NOMO-1 (cell line): ENCODE measurements around the gene C17orf113.
"Not testable (repeated sequence)": the region's sequence is repeated elsewhere in the genome, so short reads cannot be mapped to it uniquely, and the experiment has no call there.

Experiments used
- DNase-seq, 2 experiments: peaks; one replicate each; lab custom pipeline; 2025; ENCODE audit not compliant: unreplicated experiment in 2 of 2; lab: John Stamatoyannopoulos, UW

The C17orf113 gene

DNA sequence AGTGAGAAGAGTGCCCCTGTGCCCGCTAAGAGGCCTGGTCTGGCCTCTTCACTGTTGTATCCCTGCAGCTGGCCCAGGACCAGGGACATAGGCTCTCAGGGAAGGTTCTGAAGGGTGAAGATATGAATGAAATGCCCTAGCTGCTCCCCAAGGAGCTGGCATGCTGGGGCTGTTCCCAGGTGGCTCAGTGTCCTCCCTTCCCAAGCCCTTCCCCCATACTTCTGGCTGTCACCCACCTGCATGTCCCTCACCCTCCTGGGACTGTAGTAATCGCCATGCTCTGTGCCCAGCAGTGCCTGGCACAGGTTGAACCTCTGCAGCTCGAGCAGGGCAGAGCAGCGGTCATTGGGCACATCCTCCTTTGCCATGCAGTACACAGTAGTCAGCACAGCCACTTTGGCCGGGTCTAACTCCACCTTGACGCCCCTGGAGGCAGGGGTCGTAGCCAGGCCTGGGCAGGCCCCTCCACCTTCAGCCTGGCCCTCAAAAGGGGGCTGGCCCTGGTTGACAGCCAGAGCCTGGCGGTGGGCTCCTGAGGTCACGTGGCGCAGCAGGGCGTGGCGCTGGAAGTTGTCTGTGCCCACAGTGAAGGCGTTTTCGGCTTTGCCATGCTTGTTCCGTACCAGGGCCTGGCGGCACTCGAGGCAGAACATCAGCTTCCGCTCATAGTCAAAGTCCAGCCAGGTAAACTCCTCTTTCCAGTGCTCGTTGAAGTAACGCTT, 7.6 kb downstream of the C17orf113 start:
- no peak for DNase-seq

DNA sequence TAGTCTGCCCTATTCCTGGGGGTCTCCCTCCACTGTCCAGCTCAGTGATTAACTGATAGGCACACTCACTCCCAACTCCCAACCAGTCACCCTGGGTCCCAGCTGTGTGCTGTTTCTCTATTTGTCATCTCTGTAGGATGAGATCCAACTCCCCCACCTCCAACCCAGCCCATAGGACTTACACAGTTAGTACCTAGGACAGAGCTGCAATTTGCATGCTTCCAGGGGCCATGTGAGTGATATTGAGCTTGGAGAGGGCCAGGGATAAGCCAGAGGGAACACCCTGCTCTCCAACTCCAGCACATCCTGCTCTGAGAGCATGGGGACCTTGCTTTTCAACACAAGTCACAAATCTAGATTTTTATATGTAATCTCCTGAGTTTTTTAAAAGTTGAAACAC, 8.8 kb downstream of the C17orf113 start:
- no peak for DNase-seq

DNA sequence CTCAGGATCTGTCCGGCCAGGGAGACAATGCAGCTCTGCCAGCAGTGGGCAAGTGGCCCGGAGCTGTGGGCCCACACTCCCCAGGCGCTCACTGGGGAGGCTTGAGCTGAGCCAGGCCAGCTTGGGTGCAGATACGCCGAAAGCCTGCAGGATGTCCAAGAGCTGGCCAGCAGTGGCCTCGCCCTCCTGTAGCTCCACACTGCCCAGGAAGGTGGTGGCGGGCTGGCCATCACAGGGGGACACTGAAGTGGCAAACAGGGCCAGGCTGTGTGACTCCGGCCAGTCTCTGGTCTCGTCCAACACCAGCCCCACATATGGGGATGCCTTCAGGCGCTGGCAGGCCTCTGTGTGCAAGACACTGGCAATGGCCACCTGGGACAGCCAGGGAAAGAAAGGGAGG, 9.6 kb downstream of the C17orf113 start:
- DNase-seq, result no peak

DNA sequence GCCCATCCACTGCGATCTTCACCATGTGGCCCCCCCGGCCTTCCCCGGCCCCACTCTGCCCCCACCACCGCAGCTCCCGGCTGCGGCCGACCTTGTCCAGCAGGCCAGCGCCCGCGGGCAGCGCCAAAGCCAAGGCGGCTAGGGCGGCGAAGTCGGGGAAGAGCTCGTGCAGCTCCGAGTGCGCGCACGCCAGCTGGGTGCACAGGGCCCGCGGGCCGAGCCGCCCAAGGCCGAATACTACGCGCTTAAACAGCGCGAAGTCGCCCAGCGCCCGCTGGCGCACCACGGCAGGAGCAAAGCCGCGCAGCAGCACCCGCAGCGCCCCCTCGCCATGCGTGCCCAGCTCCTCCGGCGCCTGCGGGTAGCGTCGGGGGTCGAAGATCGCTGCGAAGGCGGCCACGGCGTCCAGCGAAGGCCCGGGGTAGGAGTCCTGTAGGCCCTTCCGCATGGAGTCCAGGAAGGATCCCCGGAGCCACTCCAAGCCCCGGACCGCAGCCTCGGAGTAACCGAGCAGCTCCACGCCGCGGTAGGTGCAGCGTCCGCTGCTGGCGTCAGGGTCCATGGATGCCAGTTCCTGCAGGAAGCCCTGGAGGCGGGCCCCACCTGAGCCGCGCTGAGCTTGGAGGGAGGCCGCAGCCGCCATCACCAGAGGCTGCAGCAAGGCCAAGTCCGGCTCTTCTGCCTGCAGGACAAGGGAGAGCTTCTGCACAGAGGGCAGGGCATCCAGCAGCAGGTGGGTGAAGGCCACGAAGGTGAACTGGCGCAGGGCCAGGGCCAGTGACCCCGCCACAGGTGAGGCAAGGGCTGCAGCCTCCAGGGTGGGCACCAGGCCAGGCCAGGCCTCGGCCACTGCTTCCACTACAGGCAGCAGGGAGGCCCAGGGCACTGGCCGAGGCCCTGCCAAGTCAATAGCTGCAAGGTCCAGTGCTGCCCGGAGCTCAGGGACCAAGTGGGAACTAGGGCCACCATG, 10.3 kb downstream of the C17orf113 start:
- no peak for DNase-seq

DNA sequence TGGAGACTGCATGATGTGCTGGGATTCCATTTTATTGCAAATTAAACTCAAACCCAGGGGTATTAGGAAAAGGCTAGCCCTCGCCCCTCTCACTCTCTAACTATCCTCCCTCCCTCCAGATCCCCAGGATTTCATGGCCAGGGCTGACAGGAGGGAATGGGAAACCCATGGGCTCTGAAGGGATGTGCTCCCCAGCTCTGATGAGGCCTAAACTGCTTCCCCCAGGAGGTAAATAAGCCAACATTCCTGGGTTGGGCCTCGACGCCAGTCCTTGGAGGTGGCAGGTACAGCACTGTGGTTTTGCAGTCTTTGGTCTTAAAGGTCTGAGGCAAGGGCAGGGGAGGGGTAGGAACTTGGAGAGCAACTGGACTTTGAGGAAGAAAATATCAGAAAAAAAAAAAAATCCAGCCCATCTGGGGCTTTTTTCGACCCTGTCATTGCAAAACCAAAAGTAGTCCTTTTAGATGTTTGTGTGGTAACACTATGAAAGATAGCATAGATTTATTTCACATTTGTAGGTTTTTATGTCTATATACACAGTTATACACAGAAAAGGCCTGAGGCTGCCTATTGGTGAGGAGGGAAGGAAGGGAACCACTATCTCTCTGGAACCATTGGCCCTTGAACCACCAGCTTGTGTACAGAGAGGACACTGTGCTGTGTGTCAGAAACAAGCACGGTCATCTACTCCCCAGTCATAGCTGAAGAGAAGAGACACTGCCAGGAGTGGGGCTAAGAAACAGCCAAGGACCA, 12.0 kb downstream of the C17orf113 start:
- no peak for DNase-seq

DNA sequence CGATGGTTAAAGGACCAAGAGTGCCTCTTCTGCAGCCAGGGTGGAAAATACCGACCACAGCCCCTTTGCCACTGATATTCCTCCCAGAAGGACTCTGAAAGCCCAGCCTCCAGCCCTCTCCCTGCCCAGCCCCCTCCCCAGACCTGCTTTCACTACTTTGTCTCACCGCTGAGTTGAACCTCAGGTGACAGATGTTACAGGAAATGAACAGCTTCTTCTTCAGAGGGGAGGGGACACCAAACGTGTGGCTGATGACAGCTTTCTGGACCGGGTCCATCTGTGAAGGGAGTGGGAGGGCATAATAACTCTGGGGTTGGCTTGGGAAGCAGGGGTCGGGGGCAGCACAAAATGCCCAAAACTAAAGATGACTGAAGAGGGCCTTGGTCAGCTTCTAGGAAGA, 16.3 kb downstream of the C17orf113 start:
- no peak for DNase-seq

DNA sequence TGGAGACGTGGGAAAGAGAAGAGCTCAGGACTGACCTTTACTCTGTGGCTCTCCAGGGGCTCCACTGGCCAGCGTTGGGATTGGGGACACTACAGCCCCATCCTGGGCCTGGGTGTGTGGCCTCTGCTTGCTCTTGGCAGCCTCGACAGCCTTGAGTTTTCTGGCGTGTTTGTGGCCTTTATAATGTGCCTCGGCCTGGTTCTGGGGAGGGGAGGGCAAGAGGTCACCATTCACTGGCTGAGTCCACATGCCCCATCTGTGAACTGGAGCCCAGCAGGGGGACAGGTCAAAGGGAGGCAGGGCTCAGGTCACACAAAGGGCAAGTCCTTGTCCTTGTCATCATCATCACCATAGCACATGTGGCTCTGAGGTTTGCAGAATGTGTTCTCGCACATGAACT, 18.8 kb downstream of the C17orf113 start:
- no peak for DNase-seq

DNA sequence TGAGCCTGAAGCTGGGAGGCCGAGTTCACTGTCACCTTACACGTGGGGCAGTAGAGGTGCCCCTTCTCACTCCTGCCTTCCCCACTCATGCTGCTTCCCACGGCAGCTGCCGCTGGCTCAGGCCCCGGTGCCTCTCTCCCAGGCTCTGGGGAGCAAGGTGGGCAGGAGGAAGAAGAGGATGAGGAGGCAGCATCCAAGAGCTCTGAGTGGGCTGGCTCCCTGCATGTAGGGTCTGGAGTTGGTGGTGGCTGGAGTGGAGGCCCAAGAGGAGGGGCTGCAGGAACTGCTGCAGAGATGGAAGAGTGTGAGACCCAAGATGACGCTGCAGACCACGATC, 21.6 kb downstream of the C17orf113 start:
- no peak for DNase-seq

DNA sequence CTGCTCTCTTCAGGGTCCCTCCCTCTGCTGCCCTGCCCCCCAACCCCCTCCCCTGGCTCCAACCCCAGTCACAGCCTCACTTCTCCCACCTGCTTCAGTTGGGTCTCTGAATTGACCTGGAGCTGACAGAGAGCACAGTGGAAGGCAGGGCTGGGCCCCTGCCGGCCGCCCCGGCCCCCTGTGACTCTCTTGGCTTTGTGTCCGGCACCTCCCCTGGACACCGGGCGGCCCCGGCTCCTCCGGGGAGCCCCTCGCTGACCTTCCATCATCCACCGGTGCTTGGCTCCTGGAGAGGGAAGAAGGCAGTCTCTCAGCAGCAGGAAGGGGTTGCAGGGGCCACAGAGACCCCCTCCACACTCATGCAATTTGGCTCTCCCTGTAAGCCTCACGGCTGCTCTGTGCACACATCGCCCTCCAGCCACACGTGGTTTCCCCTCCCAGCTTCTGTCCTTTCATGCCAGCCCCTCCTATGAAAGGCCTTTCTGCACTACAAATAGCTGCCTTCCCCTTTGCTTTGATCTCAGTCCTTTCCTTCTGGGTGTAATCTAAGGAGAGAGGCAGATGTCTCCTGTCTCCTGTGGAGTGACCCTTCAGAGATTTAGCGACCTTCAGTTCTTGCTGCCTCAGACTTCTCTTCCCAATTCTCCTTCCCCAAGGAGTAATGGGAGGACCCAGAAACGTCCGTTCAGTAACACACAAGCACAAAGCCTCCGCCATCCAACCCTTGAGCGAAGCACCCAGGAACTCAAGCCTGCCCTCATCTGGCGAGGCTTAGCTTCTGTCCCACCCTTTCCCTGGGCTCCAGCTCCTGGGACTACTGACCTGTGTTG, 22.2 kb downstream of the C17orf113 start:
- no peak for DNase-seq

DNA sequence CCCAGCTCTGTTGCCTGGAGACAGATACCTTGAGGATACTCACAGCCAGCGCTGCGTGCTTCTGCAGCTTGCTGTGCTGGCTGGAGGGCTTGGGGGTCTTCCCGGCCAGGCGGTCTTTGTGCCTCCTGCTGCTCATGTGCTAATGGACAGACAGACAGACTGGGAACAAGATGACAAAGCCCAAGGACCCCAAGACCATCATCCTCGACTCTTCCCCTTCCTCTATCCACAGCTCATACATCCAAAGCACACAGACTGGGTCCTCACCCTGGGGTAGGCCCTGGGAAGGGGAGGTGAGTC, 22.9 kb downstream of the C17orf113 start:
- DNase-seq, result no peak

DNA sequence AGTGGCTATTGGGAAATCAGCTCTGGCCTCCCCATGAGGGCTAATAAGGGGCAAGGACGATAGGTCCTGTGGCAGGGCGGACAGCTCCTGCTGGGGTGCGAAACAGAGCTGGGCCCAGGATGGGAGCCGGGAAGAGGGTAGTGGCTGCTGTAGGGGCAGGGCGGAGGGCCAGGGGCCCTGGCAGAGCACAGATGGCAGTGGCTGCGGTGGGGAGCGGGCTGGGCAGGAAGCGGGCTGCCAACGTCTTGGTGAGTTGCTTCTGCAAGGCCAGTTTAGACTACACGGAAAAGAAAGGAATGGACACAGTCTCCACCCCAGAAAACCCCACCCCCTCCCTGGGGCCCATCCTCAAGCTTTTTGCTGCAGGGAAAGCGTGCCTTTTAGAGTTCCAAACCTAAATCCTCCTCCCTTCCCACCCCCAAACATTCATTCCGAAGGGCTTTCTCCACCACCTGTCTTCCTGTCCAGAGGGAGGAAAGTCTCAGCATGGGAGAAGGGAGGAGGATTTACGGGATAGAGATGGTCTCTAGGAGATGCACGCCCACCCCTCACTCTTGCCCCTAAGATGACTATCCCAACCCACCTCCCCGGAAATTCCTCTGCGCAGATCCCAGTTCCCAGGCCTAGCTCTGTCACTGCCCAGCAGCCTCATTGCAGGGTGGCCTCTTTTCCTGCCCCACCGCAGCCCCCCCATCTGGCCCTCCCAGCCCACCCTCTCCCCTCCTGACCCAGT, 23.4 kb downstream of the C17orf113 start:
- no peak for DNase-seq

DNA sequence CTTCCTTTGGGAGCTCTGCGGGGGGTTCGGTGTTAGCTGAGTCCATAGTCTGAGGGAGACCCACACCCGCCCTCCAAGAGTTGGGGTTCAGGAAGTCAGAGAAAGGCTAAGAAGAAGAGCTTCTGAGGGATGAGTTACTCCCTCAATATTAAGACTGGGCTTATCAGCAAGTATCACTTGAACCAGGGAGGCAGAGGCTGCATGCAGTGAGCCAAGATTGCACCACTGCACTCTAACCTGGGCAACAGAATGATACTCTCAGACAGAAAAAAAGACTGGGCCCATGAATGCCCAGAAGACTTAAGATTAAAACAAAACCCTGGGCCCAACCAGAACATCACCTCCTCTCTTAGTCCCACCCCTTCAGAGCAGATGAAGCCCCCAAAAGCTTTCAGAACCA, 24.5 kb downstream of the C17orf113 start:
- no peak for DNase-seq

DNA sequence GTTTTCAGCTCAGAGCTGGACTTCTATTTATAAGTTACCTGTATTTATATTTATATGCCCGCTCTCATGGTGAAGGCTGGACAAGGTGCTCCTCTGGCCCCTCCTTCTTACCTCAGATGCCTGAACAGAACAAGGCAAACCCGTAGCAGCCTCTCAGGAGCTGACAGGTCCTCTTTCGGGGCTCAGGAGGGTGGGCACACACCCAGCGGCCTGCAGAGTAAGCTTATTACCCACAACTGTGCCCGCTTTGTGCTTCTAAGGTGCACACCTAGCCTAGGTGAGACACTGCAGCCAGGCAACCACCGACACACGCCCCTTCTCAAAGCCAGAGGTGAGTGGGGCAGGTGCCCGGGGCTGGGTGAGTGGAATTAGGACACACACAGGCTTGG, 25.2 kb downstream of the C17orf113 start:
- DNase-seq, result no peak

DNA sequence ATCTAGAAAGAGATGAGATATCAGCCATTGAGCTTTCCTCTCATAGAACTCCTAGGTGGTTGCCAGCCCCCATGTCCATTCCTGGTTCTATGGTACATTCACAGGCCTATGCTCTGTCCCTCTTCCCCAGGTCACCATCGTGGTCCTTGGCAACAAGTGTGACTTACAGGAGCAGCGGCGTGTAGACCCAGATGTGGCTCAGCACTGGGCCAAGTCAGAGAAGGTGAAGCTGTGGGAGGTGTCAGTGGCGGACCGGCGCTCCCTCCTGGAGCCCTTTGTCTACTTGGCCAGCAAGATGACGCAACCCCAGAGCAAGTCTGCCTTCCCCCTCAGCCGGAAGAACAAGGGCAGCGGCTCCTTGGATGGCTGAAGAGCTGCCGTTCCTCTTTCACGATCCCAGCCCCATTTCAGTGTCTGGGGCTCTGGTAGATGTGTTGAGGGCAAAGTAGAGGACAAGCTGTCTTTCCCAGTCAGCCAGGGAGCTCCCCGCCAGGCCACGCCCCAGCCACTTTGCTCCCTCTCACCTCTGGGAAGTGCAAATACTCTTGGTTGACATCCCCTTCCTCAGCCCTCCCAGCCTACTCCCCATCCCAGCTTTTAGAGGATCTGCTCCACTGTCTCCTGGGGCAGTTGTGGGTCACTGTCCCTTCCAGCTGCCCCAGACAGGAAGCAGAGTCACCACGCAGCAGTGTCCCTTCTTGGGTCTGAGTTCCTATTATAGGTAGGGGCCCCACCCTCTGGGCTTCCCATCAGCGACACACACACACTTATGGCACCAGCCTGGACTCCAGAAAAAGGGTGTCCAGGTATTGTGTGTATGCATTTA, 26.7 kb downstream of the C17orf113 start:
- DNase-seq, result peak; percentile 90 to 91

DNA sequence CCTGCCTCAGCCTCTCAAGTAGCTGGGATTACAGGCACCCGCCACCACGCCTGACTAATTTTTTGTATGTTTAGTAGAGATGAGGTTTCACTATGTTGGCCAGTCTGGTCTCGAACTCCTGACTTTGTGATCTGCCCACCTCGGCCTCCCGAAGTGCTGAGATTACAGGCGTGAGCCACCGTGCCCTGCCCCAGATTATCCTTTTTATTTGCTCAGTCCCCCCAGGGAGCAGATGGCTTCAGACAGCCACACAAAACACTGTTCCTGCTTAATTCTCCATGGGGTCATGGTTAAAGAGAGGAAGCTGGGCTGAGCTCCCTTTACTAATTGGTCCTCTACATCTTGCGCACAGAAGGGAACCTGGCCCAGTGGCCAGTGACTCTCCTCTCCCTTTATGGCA, 29.6 kb downstream of the C17orf113 start:
- not testable (repeated sequence) for DNase-seq

DNA sequence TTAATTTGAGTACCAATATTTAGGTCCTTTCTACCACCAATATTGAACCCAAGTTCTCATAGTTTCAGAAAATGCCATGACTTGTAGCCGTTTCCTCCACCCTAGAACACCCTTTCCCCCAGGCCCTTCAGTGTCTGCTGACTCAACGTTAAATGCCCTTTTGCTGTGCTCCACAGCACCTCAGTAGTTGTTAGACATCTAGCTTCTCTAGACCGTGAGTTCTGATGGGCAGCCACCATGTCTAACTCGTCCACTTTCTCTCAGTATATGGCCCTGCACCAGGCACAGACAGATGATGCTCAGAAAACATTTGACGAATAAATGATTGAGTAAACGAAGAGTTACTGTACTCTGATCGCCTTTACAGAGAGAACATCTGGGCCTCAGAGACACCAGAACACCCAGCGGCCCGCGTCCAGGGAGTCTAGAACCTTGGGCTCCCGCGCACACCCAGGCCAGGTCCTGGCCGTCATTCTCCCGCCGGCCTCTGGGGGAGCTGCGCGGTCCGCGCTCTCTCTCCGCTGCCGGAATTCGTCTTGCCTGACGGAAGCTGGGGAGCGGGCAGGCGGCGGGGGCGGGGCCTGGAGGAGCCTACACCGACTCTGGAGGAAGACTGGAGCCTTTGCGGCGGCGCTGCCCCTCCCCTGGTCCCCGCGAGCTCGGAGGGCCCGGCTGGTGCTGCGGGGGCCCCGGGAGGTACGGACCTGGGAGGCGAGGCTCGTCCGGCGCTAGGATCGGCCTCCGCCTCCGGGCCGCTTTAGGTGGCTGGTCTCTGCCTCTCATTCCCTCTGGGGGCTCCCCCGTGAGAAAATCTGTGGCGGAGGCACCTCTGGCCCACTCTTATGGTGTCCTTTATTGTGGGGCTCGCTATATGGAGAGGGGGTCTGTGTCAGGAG, 30.6 kb downstream of the C17orf113 start, which contains the start of gene NKIRAS2:
Gene NKIRAS2 (plus strand): TSS at position 582 of the 896 bp plus-strand sequence. CDS start 1,488 bp downstream, outside the sequence.
- DNase-seq, result peak; percentile 88 to 90

DNA sequence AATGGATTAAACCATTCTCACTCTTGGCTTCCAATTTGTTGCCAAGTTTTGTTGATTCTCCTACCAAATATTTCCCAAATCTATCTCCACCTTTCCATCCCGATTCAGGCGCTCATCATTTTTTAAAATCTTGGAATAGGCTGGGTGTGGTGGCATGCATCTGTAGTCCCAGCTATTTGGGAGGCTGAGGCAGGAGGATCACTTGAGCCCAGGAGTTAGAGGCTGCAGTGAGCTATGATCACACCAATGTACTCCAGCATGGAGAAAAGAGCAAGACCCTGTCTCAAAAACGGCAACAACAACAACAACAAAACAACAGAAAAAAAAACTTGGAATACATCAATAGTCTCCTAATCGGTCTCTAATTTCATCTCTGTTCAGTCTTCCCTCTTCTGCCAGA, 31.4 kb downstream of the C17orf113 start:
- DNase-seq, result no peak

DNA sequence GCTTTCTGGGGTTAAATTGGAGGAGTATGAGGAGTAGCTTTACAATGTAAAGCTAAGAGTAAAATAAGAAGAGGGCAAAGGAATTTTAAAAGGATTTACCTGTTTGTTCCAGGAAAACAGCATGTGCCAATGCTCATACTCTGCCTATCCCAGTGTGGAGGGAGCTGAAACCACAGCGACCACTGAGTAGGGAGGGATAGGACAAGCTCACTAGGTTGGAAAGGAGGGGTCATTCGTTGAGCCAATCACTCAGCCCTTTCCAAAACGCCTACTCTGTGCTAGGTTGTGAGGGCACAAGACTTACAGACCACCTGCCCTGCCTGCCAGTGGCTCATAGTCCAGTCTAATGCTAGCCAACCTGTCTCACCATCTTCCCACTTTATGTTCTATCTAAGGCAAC, 32.1 kb downstream of the C17orf113 start:
- no peak for DNase-seq
